Gastrocnemius medialis (tissue), 4 donors: Measurements from ENCODE around the gene DPH5. TPM values are rescaled to one million over a fixed set of nuclear protein-coding genes. Genes with fewer than 3 reads are reported as not detected.
A peak's percentile ranks its signal among the peaks of the same experiment; 100 is the strongest.
"Not testable (repeated sequence)": the region's sequence is repeated elsewhere in the genome, so short reads cannot be mapped to it uniquely, and the experiment has no call there.

ENCODE experiments used
- ATAC-seq, 2 donors: fragments of 150-250 bp; one replicate each; pipeline ENCODE4 v1.9.1; 2016
- DNase-seq, 2 donors: peaks; one replicate each; pipeline ENCODE4 v3.0.0-alpha.2; 2019
- H3K27ac ChIP-seq, 4 donors: fragments of 200-600 bp; sonication (generic); 1 replicate in 1 of 4; 2 replicates in 3 of 4; pipeline ENCODE4 v1.5.1; 2016 to 2018; ENCODE audit warnings: mild to moderate bottlenecking in 2 of 4, moderate library complexity in 1 of 4
- H3K27me3 ChIP-seq, 3 donors: fragments of 200-600 bp; sonication (generic) in 2 of 3; 1 replicate in 1 of 3; 2 replicates in 2 of 3; pipeline versions ENCODE4 v1.5.1 to v1.6.0; 2016 to 2019; ENCODE audit warnings: mild to moderate bottlenecking in 1 of 3, moderate library complexity in 1 of 3
- H3K36me3 ChIP-seq, 2 donors: fragments of 200-600 bp; sonication (generic) in 1 of 2; one replicate each; pipeline ENCODE4 v1.5.1; 2017 to 2018
- H3K4me1 ChIP-seq, 2 donors: fragments of 200-600 bp; sonication (generic) in 1 of 2; one replicate each; pipeline ENCODE4 v1.5.1; 2016 to 2017; ENCODE audit warnings: mild to moderate bottlenecking in 2 of 2
- H3K4me3 ChIP-seq, 4 donors: fragments of 200-600 bp; sonication (generic) in 3 of 4; 1 replicate in 1 of 4; 2 replicates in 3 of 4; pipeline ENCODE4 v1.5.1; 2016 to 2019; ENCODE audit warnings: mild to moderate bottlenecking in 2 of 4
- H3K9me3 ChIP-seq, 3 donors: fragments of 200-600 bp; sonication (generic) in 2 of 3; 1 replicate in 1 of 3; 2 replicates in 2 of 3; pipeline ENCODE4 v1.5.1; 2016 to 2019
- CTCF ChIP-seq, 5 experiments: fragments of 450-650 bp in 3 of 5; fragments of 200-600 bp in 2 of 5; sonication (generic) in 2 of 5; IDR thresholded peaks in 4 of 5; conservative IDR thresholded peaks in 1 of 5; 1 replicate in 4 of 5; 2 replicates in 1 of 5; pipeline ENCODE4 v1.5.1; 2016 to 2019; ENCODE audit warnings: antibody characterized with exemption in 5 of 5, mild to moderate bottlenecking in 3 of 5, moderate library complexity in 3 of 5
- POLR2A ChIP-seq, 2 donors: fragments of 450-650 bp; IDR thresholded peaks; one replicate each; pipeline ENCODE4 v1.6.1; 2017; ENCODE audit warnings: antibody characterized with exemption in 2 of 2, mild to moderate bottlenecking in 2 of 2, moderate library complexity in 2 of 2
- in situ Hi-C, 4 donors: fragments of 200-750 bp; cut with MboI; loops; one replicate each; pipeline versions ENCODE4 v1.15.0 to v1.8.0; 2017; ENCODE audit warnings: low sequenced_read_pairs in 4 of 4
- intact Hi-C: fragments of 100-400 bp; cut with DNase I; formaldehyde crosslinking; loops from one replicate; pipeline ENCODE4 v1.15.1; 2023; ENCODE audit warnings: low total_unique reads
- total RNA-seq, 4 donors: library from RNA; depleted of rRNA; stranded (reverse); fragments of >200 nt; gene quantifications; one replicate each; pipeline versions ENCODE4 v1.1.0 to v1.2.3, GENCODE V29; 2016

Gene DPH5
- total RNA-seq, result 10 to 100 TPM in 3 of 4 donors, 1 to 10 TPM in 1; 9.4 to 30.0 (median 22.2) TPM

- intact Hi-C loops (loop anchor here (2.0 to 5.0 kb wide), 2 partner anchors 131 to 211 kb away; partner anchors contain the start of genes EXTL2 and S1PR1), in situ Hi-C loops (no loop called here)
- peak; percentile 92 to 98 for ATAC-seq
- peak; percentile 85 to 90 for DNase-seq
- peak within 1 kb of the TSS; percentile 73 to 87 (median 82) for H3K4me3 ChIP-seq
- no peaks in the 10 kb centered on the region for H3K9me3 ChIP-seq
- TF ChIP-seq POLR2A (IDR thresholded peaks at IDR 0.05), result peak; percentile 66 to 80
- no peak for TF ChIP-seq CTCF (IDR thresholded peaks at IDR 0.05 in 4 of 5, conservative IDR thresholded peaks at IDR 0.05 in 1 of 5)
- no peaks in the 10 kb centered on the region for H3K36me3 ChIP-seq
- peak within 1 kb of the TSS; percentile 92 to 95 (median 94) for H3K27ac ChIP-seq
- H3K4me1 ChIP-seq, result peaks cover 28 to 34% of the 10 kb centered on the region in 2 donors
- no peaks in the 10 kb centered on the region for H3K27me3 ChIP-seq
Measured at GRCh38 chr1:101025657-101026429, at the start of gene DPH5. Gene DPH5, minus strand, starts transcription at chr1:101025784. Its CDS starts 341 bp downstream, at chr1:101025443.

DNA sequence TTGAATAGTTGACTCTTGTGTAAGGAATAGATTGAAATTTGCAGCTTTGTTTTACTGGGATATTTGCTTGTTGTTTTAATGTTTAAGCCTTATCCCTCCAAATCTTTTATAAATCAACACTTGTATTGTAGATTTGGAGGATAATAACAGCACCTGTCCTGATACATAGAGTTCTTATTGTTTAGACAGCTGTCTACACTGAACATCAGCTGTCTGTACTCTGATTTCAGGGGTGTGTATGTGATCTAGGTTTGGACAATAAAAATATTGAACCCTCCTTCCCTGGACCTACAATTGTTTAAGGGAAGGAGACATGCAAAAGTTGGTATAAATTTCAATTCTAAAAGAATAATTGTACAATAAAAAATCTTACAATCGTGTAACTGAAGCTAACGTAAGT lies 48.3 kb upstream of the DPH5 start:
- no peak for ATAC-seq
- Histone ChIP-seq H3K36me3 (no peaks in the 10 kb centered on the region), H3K27me3 (no peaks in the 10 kb centered on the region), H3K4me1 (peaks cover 6 to 13% of the 10 kb centered on the region in 2 donors), H3K27ac (no peak overlapping the region), H3K4me3 (no peak overlapping the region), H3K9me3 (no peaks in the 10 kb centered on the region)
- intact Hi-C loops, result no loop called here
- in situ Hi-C loops, result no loop called here
- no peak for DNase-seq
- TF ChIP-seq POLR2A (IDR thresholded peaks at IDR 0.05), result no peak
- no peak for TF ChIP-seq CTCF (IDR thresholded peaks at IDR 0.05 in 4 of 5, conservative IDR thresholded peaks at IDR 0.05 in 1 of 5)

DNA sequence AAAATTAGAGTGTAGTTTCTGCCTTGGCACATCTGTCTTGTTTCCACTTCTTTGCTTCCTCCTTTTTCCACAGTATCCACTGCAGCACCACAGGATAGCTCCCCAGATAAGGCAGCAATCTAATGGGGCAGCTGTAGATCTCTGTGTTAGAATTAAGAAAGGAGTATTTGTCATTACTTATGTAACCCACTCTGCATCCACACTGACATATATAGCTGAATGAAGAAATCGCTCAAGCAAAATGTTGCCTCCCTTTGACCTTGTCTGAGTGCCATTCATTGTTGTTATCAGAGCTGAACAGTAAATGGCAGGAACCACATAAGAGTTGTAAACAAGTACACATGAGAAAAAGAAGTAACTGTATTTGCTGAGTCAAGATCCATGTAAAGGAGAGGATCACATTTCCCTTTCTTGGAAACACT lies 45.9 kb upstream of the DPH5 start:
- no peak for DNase-seq
- ATAC-seq, result no peak
- intact Hi-C loops, result no loop called here
- in situ Hi-C loops, result no loop called here
- H3K4me3 ChIP-seq, result no peak overlapping the region
- peak overlapping the region in 2 of 4 donors; percentile 4 to 5 for H3K27ac ChIP-seq
- no peak for TF ChIP-seq CTCF (IDR thresholded peaks at IDR 0.05 in 4 of 5, conservative IDR thresholded peaks at IDR 0.05 in 1 of 5)
- no peak for TF ChIP-seq POLR2A (IDR thresholded peaks at IDR 0.05)
- H3K4me1 ChIP-seq, result peaks cover 6 to 13% of the 10 kb centered on the region in 2 donors
- no peaks in the 10 kb centered on the region for H3K9me3 ChIP-seq
- H3K27me3 ChIP-seq, result no peaks in the 10 kb centered on the region
- H3K36me3 ChIP-seq, result no peaks in the 10 kb centered on the region

DNA sequence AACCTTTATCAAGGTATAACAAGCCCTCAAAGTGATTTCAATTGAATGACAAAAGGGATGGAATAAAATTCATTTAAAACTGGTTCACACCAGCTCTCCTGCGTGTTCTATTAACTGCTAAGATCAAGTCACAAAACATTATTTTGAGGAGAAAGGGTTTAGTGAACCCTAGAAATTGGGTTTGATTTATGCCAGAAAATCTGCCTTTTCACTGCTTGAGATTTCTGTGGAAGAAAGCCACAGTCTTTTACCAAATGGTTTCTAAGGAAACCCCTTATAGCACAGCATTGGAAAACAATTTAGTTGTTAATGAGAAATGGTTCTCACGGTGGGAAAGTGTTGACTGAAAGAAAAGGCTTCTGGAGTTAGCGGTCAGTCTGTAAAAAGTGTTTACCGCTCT lies 43.6 kb upstream of the DPH5 start:
- no peaks in the 10 kb centered on the region for H3K36me3 ChIP-seq
- DNase-seq, result no peak
- H3K4me3 ChIP-seq, result no peak overlapping the region
- H3K9me3 ChIP-seq, result no peaks in the 10 kb centered on the region
- in situ Hi-C loops (no loop called here), intact Hi-C loops (no loop called here)
- peaks cover 6 to 13% of the 10 kb centered on the region in 2 donors for H3K4me1 ChIP-seq
- TF ChIP-seq POLR2A (IDR thresholded peaks at IDR 0.05) (no peak), CTCF (IDR thresholded peaks at IDR 0.05 in 4 of 5, conservative IDR thresholded peaks at IDR 0.05 in 1 of 5) (no peak)
- no peak overlapping the region for H3K27ac ChIP-seq
- no peaks in the 10 kb centered on the region for H3K27me3 ChIP-seq
- ATAC-seq, result no peak

DNA sequence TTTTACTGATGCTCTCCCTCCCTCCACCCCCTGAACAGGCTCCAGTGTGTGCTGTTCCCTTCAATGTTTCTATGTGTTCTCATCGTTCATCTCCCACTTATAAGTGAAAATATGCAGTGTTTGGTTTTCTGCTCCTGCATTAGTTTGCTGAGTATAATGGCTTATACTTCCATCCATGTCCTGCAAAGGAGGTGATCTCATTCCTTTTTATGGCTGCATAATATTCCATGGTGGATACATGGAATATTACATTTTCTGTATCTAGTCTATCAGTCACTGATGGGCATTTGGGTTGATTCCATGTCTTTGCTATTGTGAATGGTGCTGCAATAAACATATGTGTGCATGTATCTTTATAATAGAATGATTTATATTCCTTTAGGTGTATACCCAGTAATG lies 41.4 kb upstream of the DPH5 start:
- in situ Hi-C loops, ATAC-seq, H3K27me3 ChIP-seq, H3K36me3 ChIP-seq, H3K27ac ChIP-seq, H3K9me3 ChIP-seq, intact Hi-C loops, H3K4me3 ChIP-seq, DNase-seq: not testable (repeated sequence)
- peaks cover 6 to 10% of the 10 kb centered on the region in 2 donors for H3K4me1 ChIP-seq
